GM18505 (cell line): ENCODE data around the gene VKORC1.
A peak's percentile ranks its signal among the peaks of the same experiment; 100 is the strongest.
"Not testable (repeated sequence)": the region's sequence is repeated elsewhere in the genome, so short reads cannot be mapped to it uniquely, and the experiment has no call there.

Source experiments
- ATAC-seq: cut with Tn5 transposase; IDR thresholded peaks from one replicate; pipeline ENCODE4 v1.9.1; 2021; ENCODE audit not compliant: unreplicated experiment
- POLR2A ChIP-seq: IDR thresholded peaks from 4 replicates; pipeline ENCODE4 v1.6.1; 2011; ENCODE audit warnings: borderline replicate concordance; ENCODE audit not compliant: insufficient read depth, insufficient read length; ENCODE audit errors: extremely low read depth

VKORC1 gene

GRCh38 chr16:31094424-31095120, at the start of gene VKORC1:
VKORC1 (minus strand) TSS chr16:31094797; CDS start chr16:31094729, 68 bp downstream.
- peak; percentile 88 for ATAC-seq
- TF ChIP-seq POLR2A = peak; percentile 59

- ATAC-seq = no peak
Observed at GRCh38 chr16:31143694-31144148, 49.1 kb upstream of the VKORC1 start.

DNA sequence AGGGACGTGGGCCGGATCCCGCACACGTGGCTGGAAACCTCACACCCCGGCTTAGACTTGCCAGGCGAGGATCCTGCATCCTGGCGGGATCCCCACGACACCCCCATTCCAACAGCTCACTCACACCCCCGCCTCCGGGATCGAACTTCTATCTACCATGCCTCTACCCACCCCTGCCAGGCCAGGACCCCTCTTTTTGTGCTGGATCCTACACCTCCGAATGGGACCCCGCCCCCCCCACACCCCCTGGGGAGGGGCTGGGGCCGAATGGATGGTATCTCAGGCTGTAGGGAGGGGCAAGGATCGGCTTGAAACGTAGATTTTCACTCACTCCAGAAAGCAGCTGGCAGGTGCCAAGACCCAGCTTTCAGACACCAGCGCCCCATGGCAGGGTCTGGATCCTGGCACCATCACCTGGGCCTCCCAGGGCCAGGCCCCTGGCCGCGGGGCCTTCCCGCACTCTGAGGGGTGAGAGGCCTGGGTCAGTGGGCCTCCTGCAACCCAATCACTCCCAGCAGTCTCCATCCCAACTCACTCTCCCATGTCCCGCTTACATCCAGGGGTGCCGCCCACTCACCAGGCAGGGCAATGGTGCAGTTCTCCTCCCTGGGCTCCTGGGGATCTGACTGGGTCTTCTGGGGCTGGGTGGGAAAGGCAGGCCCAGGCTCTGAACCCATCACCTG, 48.6 kb upstream of the VKORC1 start:
- no peak for TF ChIP-seq POLR2A
- ATAC-seq = no peak

More at GRCh38 chr16:31143694-31144148, 49.1 kb upstream of the VKORC1 start:
- TF ChIP-seq POLR2A = no peak

- peak; percentile 86 for ATAC-seq
- TF ChIP-seq POLR2A = peak; percentile 29
Observed at GRCh38 chr16:31142109-31143010, 47.8 kb upstream of the VKORC1 start.

DNA sequence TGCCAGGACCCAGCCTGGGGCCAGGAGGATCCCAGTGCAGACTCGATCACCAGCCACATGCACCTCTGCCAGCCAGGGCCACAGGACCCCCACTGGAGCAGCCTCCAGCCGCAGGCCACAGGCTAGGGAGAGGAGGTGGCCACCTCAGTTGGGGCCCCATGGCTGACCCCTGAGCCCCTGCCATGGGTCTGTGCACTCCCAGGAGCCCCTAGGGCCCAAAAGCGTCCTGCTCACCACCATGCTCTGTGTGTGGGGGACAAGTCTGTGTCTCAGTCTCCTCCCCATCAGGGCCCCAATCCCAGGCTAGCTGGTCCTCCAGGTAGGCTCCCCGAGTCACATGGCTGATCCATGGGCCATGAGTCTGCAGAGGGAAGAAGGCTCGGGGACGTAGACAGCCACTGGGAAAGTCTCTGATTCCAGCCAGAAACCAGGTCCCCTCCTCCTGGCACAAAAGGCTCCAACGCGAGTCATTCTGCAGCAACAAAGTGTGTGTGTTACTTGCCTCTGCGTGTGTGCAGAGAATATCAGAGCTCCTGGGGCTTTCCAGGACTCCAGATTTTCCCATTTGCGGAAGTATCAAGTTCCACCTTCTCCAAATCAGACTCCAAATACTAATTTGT, 47.0 kb upstream of the VKORC1 start:
- no peak for ATAC-seq
- no peak for TF ChIP-seq POLR2A

DNA sequence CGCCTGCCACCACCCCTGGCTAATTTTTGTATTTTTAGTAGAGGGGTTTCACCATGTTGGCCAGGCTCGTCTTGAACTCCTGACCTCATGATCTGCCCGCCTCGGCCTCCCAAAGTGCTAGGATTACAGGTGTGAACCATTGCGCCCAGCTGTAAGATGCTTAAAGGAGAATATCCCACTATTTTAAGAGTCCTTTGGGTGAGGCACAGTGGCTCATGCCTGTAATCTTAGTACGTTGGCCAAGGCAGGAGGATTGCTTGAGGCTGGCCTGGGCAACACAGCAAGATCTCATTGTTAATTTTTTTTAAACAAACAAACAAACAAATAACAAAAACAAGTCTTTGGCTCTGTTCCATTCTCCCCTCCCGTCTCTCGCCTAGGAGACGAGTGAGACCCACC, 46.5 kb upstream of the VKORC1 start:
- not testable (repeated sequence) for ATAC-seq

- TF ChIP-seq POLR2A = no peak
- ATAC-seq = no peak
Observed at GRCh38 chr16:31138621-31139578, 44.3 kb upstream of the VKORC1 start.

- ATAC-seq = not testable (repeated sequence)
Observed at GRCh38 chr16:31136822-31137499, 42.4 kb upstream of the VKORC1 start.

DNA sequence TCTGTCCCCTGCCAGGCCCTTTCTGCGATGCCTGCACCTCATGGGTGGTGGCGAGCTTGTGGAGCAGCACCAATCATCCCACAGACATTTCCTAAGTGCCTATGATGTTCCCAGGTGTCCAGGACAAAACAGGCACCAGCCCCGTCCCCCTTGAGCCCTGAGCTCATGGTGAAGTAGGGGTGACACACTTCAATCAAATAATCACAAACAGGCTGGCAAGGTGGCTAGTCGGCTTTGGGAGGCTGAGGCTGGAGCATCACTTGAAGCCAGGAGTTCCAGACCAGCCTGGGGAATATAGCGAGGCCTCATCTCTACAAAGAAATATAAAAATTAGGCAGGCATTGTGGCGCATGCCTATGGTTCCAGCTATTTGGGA, 41.7 kb upstream of the VKORC1 start:
- no peak for TF ChIP-seq POLR2A

DNA sequence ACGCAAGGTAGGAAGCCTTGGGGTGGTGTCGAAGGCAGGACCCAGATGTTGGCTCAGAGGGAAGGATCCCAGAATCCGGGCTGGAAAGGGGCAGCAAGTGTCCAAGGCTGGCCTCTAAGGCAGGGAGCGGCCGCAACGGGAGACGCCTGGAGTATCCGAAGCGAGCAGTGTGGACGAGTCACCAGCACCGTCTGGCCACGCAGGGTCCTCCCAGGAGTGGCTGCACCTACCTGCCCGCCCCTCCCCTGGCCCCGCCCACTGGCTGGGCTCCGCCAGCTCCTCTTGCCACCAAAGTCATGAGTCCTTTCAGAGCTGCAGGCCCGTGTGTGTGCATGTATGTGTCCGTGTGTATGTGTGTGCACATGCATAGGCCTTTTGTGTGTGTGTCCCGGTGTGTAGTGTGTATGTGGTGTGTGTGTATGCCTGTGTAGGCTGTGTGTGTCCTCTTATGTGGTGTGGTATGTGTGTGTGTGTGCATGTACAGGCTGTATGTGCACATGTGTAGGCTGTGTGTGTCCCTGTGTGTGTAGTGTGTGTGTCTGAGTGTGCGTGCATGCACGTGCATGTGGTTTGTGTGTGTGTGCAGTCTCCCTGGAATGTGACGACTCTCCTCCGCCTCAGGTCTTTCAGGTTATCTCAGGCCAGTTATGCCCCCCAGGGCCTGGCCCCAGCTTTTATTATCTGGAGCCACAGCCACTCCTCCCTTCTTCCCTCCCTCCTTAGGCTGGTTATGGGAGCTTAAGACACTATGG, 41.1 kb upstream of the VKORC1 start, which contains the start of gene PRSS8:
Gene PRSS8, minus strand, starts transcription at position 193 of the 752 bp plus-strand sequence. CDS start 229 bp downstream, outside the sequence.
- ATAC-seq = no peak
- TF ChIP-seq POLR2A = no peak

More for the DNA sequence above, 41.7 kb upstream of the VKORC1 start:
- no peak for ATAC-seq

DNA sequence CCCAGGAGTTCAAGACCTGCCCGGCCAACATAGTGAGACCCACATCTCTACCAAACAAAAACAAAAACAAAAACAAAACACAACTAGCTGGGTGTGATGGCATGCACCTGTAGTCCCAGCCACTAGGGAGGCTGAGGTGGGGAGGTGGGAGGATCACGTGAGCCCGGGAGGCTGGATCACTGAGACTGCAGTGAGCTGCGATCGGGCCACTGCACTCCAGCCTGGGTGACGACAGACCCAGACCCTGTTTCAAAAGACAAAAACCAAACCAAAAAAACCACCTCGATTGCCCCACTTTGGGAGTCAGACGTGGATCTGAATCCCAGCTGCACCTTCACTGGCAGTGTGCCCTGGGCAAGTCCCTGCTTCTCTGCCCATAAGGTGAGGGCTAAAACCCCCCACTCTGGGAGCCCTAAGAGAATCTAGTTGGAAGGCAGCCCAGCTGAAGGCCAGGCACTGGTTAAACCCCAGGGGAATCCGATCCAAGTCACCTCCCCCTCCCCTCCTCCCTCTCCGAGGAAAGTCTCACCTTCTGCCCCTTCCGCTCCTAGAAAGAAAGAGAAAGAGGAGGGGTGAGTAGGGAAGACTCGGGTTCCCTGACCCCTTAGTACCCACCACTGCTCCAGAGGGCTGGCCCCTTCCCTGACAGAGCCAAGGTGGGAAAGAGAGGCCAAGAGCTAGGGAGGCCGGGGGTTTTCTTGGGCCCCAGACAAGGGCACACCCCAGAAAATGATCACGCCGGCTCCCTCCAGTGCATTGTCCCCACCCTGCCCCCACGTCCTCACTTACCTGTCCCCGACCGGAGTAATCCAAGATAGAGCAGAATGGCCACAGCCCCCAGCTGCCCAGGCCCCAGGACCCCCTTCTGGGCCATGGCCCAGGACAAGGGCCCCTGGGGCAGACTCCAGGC, 40.3 kb upstream of the VKORC1 start:
- no peak for TF ChIP-seq POLR2A
- no peak for ATAC-seq
